Measurements from ENCODE around the gene S1PR1. TPM values are rescaled to one million over a fixed set of nuclear protein-coding genes. Genes with fewer than 3 reads are reported as not detected.

The S1PR1 gene
- total and polyA plus RNA-seq, 11 donors = 37.0 to 175 (median 60.6) TPM

DNA sequence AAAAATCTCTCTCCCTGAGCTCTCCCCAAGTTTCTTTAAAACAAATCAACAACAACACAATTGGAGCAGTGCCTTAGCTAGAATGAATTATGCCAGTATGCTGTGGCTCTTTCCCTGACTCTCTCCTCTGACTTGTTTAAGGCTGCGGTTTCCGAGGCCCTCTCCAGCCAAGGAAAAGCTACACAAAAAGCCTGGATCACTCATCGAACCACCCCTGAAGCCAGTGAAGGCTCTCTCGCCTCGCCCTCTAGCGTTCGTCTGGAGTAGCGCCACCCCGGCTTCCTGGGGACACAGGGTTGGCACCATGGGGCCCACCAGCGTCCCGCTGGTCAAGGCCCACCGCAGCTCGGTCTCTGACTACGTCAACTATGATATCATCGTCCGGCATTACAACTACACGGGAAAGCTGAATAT, 1.9 kb downstream of the S1PR1 start:
- Histone ChIP-seq H3K4me1 (peaks cover 0 to 65% (median 35%) of the 10 kb centered on the region in 12 donors), H3K27ac (peak overlapping the region; percentile 63 to 99 (median 95)), H3K36me3 (peaks cover 0 to 49% (median 34%) of the 10 kb centered on the region in 9 donors), H3K27me3 (no peaks in the 10 kb centered on the region), H3K4me3 (peak overlapping the region; percentile 60 to 88 (median 73)), H3K9me3 (no peaks in the 10 kb centered on the region)
- 3 to 7% (median 5%) methylated on average over 17 of the region's 17 CpGs for WGBS, 4 donors
- peak in 1 of 2 donors; percentile 41 for TF ChIP-seq POLR2A (IDR thresholded peaks at IDR 0.05)
- TF ChIP-seq, protein P1, sequence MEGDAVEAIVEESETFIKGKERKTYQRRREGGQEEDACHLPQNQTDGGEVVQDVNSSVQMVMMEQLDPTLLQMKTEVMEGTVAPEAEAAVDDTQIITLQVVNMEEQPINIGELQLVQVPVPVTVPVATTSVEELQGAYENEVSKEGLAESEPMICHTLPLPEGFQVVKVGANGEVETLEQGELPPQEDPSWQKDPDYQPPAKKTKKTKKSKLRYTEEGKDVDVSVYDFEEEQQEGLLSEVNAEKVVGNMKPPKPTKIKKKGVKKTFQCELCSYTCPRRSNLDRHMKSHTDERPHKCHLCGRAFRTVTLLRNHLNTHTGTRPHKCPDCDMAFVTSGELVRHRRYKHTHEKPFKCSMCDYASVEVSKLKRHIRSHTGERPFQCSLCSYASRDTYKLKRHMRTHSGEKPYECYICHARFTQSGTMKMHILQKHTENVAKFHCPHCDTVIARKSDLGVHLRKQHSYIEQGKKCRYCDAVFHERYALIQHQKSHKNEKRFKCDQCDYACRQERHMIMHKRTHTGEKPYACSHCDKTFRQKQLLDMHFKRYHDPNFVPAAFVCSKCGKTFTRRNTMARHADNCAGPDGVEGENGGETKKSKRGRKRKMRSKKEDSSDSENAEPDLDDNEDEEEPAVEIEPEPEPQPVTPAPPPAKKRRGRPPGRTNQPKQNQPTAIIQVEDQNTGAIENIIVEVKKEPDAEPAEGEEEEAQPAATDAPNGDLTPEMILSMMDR (IDR thresholded peaks at IDR 0.05) = peak; percentile 90 to 98 (median 94)
- peak; percentile 88 to 93 (median 90) for DNase-seq
- peak; percentile 37 to 73 (median 70) for ATAC-seq
- intact Hi-C loops (cut with DNase I) = loop anchor here (2.0 to 10.0 kb wide), 17 partner anchors 48 to 318 kb away; partner anchors contain the start of gene DPH5 (in 4 of the 10)

DNA sequence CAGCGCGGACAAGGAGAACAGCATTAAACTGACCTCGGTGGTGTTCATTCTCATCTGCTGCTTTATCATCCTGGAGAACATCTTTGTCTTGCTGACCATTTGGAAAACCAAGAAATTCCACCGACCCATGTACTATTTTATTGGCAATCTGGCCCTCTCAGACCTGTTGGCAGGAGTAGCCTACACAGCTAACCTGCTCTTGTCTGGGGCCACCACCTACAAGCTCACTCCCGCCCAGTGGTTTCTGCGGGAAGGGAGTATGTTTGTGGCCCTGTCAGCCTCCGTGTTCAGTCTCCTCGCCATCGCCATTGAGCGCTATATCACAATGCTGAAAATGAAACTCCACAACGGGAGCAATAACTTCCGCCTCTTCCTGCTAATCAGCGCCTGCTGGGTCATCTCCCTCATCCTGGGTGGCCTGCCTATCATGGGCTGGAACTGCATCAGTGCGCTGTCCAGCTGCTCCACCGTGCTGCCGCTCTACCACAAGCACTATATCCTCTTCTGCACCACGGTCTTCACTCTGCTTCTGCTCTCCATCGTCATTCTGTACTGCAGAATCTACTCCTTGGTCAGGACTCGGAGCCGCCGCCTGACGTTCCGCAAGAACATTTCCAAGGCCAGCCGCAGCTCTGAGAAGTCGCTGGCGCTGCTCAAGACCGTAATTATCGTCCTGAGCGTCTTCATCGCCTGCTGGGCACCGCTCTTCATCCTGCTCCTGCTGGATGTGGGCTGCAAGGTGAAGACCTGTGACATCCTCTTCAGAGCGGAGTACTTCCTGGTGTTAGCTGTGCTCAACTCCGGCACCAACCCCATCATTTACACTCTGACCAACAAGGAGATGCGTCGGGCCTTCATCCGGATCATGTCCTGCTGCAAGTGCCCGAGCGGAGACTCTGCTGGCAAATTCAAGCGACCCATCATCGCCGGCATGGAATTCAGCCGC, 2.5 kb downstream of the S1PR1 start:
- Histone ChIP-seq H3K27ac (peak overlapping the region; percentile 63 to 99 (median 95)), H3K4me3 (peak overlapping the region; percentile 7 to 88 (median 73)), H3K4me1 (peaks cover 0 to 63% (median 32%) of the 10 kb centered on the region in 12 donors), H3K36me3 (peaks cover 0 to 51% (median 34%) of the 10 kb centered on the region in 9 donors), H3K27me3 (no peaks in the 10 kb centered on the region), H3K9me3 (no peaks in the 10 kb centered on the region)
- ATAC-seq = peak in 2 of 4 donors; percentile 22 to 30
- no peak for TF ChIP-seq POLR2A (IDR thresholded peaks at IDR 0.05)
- TF ChIP-seq, protein P1 (IDR thresholded peaks at IDR 0.05) = peak in 2 of 12 donors; percentile 5 to 35
- peak; percentile 32 to 56 (median 42) for DNase-seq
- 42 to 67% (median 47%) methylated on average over 35 to 42 of the region's 42 CpGs for WGBS, 4 donors
- intact Hi-C loops (cut with DNase I) = loop anchor here (2.0 to 10.0 kb wide), 18 partner anchors 38 to 319 kb away; partner anchors contain the start of gene DPH5 (in 4 of the 10)

DNA sequence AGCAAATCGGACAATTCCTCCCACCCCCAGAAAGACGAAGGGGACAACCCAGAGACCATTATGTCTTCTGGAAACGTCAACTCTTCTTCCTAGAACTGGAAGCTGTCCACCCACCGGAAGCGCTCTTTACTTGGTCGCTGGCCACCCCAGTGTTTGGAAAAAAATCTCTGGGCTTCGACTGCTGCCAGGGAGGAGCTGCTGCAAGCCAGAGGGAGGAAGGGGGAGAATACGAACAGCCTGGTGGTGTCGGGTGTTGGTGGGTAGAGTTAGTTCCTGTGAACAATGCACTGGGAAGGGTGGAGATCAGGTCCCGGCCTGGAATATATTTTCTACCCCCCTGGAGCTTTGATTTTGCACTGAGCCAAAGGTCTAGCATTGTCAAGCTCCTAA, 3.2 kb downstream of the S1PR1 start:
- peak overlapping the region in 11 of 12 donors; percentile 61 to 88 (median 74) for H3K4me3 ChIP-seq
- 21 to 45% (median 34%) methylated on average over 9 to 10 of the region's 10 CpGs for WGBS, 4 donors
- H3K9me3 ChIP-seq = no peaks in the 10 kb centered on the region
- H3K4me1 ChIP-seq = peaks cover 0 to 58% (median 26%) of the 10 kb centered on the region in 12 donors
- ATAC-seq = peak; percentile 6 to 27 (median 14)
- peaks cover 0 to 51% (median 34%) of the 10 kb centered on the region in 9 donors for H3K36me3 ChIP-seq
- H3K27ac ChIP-seq = peak overlapping the region; percentile 63 to 99 (median 95)
- no peaks in the 10 kb centered on the region for H3K27me3 ChIP-seq
- TF ChIP-seq POLR2A (IDR thresholded peaks at IDR 0.05) = peak in 1 of 2 donors; percentile 32
- TF ChIP-seq, protein P1 (IDR thresholded peaks at IDR 0.05) = no peak
- intact Hi-C loops (cut with DNase I) = loop anchor here in 1 of 10 donors (5.0 kb wide), 1 partner anchor 37 kb away; no protein-coding TSS in a partner anchor
- DNase-seq = peak; percentile 41 to 73 (median 62)

All from heart left ventricle (tissue), 16 donors.